CD4-positive, alpha-beta T cell treated with Interleukin-6 at 100 ng/mL for 8 hours (primary cell): ENCODE results near the gene ARHGAP10.
"Not testable (repeated sequence)": the region's sequence is repeated elsewhere in the genome, so short reads cannot be mapped to it uniquely, and the experiment has no call there.

Experiments
- DNase-seq: peaks from one replicate; pipeline ENCODE4 v3.0.0-alpha.2; 2020; ENCODE audit warnings: mixed read lengths, low spot score

ARHGAP10 gene

DNA sequence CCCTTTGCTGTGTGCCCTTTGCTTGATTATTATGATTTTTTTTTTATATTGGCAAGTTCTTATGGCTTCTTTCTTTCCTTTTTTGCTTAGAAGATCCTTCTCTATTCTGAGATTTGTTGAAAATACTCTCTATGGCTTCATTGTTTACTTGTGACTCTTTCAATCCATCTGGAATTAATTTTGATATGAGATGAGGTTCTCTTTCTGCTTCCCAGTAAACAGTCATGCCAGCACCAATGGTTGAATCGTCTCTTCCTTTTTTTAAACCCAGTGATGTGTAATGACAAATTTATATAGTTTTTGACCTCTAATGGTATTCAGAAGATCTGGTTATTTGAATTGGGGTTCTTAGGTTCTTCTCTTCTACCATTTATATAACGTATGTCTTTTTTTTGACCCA, 121.8 kb downstream of the ARHGAP10 start:
- DNase-seq: no peak

DNA sequence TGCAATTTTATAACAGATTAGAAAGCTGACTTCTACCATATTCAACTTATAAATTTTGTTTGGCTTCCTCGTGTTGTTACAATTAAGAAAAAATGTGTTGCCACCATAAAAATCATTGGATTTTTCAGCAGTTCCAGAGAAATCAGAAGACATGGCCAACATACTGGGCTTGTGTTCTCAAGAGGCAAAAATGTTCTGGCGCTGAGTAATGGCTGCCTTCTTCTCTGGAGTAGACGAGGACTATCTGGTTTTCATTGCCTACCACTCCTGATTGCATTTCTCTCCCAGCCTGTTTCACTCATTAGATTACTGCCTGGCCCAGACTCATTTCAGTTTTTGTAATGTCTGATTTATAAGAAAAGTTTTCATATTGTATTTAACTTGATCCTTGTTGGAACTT, 122.3 kb downstream of the ARHGAP10 start:
- no peak for DNase-seq

DNA sequence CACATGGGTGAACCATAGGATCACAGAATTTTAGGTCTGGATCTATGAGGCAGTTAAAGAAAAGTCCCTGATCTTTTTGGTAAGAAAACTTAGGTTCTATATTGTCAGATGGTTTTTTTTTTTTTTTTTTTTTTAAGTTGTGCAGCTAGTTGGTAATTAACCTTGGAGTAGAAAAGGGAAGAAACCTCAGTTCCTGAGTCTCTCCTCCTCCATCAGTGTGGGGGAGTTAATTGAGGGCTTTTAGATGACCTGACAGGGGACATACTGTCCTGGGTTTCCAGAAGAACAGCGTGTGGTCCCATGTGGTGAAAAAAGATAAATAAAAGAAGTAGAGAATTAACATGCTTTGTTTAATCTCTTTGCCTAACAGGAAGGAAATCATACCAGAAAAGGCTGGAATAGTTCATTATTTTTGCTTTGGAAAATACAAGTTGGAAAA, 123.7 kb downstream of the ARHGAP10 start:
- no peak for DNase-seq

DNA sequence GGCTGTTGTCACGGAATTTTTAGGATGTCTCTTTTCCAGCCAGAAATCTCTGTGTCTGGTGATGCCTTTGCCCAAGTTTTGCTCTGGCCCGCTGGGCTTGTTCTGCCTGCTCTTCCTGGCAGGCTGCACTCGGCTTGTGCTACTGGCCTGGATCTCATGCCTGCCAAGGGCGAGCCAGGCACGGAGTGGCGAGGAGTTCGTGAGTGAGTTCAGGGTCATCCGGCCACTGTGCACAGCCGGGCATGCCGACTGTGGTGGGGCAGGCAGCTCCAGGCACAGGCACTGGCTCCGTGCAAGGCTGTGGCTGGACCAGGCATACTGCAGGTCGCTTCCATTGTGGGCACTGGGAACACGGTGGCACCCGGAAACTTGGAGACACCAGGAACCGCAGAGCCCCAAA, 129.1 kb downstream of the ARHGAP10 start:
- no peak for DNase-seq

DNA sequence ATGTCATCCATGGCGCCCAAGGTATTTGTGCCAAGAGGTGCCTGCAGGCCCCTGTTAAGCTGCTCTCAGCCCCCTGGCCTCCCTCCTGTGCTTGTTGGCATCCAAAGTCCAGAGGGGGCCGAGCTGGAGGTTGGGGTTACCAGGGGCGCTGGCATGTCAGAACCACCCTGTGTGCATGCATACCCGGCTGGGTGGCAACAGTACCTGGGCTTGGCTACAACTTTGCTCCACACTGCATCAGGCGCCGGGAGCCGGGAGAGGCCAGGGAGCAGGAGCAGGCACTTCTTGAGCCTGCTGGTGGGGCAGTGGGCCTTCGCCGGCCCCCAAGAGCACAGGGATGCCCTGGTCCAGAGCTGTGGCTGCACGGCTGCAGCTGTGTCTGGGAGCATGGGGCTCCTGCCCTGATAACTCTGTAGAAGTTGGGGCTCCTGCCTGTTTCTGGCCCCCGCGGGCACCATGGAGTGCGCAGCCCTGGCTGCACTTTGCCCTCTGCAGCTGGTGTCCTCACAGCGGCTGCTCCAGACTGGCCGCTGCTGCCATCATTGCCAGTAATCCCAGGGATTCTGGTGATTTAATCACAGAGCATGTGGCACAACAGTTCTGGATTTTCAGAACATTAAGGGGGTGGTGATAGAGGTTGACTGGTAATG, 130.3 kb downstream of the ARHGAP10 start:
- no peak for DNase-seq

DNA sequence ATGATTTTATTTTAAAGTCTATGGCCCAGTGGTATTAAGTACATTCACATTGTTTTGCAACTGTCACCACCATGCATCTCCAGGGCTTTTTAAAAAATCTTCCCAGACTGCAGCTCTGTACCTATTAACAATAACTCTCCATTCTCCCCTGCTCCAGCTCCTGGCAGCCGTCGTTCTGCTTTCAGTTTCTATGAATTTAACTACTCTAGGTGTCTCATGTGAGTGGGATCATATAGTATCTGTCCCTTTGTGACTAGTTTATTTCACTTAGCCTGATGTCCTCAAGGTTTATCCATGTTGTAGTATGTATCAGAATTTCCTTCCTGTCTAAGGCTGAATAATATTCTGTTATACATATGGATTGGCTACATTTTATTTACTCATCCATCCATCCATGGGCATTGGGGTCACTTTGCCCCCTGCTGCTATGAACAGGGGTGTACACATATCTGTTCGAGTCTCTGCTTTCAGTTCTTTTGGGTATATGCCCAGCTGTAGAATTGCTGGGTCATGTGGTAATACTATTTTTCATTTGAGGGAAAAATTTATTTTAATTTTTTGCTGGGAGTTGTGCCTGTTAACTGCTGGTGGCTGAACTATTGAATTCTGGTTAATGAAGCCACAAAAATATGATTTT, 131.3 kb downstream of the ARHGAP10 start:
- DNase-seq: no peak

DNA sequence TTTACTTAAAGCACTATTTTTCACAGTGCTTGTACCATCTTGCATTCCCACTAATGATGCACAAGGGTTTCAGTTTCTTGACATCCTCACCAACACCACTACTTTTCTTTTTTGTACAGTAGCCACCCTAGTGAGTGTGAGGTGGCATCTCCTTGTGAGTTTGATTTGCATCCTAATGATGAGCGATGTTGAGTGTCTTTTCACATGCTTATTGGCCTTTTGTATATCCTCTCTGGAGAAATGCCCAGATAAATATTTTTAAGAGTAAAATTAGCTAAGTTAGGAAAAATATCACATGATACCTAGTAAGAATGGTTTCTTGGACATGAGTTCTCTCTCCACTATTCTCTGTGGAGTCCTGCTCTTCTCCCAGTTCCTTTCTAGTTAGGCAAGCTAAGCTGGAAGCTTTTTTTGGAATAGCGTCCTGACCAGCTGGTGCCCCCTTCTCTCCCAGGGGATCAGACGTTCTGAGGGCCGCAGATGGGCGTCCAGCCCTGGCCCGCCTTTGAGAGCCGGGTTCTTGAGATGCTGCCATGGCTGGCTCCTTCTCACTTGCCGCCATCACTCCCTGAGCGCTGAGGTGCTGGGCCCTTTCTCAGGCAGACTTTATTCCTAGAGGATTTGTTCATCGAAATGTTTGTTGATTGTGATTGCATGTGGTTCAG, 132.1 kb downstream of the ARHGAP10 start:
- DNase-seq: no peak

DNA sequence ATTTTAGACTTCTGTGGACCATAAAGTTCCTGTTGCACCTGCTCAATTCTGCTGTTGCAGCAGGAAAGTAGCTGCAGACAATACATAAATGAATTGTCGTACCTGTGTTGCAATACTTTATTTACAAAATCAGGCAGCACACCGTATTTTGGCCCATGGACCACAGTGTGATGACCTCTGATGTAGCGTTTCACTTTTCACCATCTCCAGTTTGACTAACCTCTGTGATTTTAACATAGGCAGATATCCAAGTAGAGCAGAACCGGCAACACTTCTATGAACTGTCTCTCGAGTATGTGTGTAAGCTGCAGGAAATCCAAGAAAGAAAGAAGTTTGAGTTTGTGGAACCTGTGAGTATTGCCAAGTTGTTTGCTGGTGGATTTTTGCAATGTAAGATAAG, 132.7 kb downstream of the ARHGAP10 start:
- no peak for DNase-seq

DNA sequence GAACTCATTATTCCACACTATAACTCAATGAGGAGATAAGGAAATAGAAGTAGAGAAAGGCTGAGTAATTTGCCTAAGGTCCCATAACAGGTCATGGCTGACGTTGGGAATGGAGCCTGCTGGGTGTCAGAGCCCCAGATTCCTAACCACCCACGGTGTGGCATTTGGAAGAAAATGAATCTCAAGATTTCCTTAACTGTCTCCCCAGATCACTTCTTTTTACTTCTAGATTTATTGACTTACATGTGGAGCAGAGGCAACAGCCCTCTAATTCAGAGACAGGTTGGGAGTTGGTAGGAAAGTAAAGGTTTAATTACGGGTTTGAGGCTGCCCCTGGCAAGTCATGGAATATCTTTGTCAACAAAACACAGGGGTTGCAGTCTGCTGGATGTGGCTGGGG, 134.0 kb downstream of the ARHGAP10 start:
- DNase-seq: no peak

DNA sequence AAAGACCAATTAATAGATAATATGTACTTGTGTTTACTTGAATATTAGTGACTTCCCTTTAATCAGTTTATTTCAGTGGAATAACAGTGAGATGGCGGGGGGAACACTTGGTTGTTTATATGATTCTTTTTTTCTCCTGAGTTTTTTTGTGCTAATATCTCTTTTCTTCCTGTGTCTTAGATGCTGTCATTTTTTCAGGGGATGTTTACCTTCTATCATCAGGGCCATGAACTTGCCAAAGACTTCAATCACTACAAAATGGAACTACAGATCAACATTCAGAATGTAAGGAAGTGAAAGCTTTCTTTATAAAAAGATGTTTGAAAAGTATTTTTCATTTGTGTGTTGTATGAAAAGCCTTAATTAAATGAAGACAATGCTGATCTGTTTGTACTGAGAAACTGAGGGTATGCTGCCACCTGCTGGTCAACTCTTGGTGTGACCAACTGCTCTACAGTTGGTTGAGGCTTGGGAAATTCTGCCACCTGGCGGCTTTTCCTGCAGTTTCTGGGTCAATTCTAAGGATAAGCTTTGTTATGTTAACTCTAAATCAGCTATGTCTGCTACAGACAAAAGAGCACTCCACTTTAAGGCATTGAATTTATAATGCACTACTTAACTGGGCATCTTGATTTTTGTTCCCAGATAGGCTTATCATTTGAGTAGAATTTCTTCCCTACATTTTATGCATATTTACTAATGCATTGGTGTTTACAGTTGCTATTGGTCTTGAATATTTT, 134.8 kb downstream of the ARHGAP10 start:
- DNase-seq: peak; percentile 89

DNA sequence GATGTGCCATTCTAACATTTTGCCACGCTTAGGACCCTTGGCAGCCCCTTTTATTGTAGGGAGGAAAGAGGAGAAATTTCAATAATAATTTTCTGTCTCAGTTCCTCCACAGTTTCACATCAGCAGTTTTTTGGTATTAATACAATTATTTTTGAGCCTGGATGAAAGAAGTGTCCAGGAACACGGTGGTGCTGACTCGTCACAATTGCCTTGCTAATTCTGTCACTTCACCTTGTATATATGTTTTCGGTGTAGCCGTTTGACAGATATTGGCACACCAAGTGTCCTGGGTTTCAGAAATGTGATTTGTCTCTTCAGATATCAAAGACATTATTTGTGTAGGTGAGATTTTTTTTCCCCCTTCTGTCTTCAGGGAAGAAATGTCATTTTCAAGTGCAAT, 142.2 kb downstream of the ARHGAP10 start:
- DNase-seq: no peak

DNA sequence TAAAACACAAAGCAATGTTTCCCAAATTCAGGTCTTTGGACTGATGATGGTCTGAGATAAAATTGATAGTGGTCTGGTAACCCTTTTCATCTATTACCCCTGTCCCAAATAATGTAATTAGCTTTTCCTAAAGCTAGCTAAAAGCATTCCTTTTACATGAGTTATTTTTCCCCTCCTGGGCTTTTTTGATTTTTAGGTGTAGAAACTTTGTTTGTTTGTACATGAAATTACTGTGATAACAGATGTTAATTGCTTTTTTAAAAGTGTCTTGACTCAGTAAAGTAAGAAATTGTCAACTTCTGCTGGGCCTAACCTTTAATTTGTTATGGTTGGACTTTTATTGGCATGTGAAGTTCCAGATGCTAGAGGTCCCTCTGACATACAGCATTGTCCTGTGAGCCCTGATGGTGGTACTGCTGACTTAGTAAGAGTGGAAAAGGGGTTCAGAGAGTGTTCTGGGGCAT, 145.5 kb downstream of the ARHGAP10 start:
- no peak for DNase-seq

DNA sequence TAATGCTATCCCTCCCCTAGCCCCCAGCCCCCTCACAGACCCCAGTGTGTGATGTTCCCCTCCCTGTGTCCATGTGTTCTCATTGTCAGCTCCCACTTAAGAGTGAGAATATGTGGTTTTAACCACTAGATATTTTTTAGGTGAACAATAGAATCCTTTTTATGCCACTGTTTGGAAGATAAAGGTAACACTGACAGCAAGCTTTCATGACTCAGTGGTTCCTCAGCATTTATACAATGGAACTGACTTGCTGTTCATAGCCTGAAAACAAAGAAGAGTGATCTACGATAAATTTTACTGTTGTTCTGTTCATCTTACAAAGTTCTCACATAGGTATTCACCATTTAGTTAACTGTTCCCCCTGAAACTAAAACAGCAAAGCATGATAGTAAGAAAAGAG, 147.8 kb downstream of the ARHGAP10 start:
- no peak for DNase-seq

DNA sequence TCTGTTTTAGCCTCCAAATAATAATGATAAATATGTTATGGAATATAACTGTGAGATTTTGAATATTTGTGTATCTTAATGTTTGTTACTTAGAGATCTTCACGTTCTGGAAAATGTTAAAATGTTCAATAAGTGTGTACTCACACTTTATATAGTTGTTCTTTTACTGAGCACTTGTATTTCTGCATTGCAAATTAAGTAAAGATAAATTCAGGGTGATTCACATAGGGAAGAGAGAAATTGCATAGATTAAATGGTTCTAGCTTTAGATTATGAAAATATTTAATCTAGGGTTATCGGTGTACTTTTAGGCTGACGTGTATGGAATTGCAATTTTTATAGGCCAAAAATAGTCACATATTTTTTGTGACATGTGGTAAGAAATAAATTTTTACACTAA, 148.6 kb downstream of the ARHGAP10 start:
- no peak for DNase-seq

DNA sequence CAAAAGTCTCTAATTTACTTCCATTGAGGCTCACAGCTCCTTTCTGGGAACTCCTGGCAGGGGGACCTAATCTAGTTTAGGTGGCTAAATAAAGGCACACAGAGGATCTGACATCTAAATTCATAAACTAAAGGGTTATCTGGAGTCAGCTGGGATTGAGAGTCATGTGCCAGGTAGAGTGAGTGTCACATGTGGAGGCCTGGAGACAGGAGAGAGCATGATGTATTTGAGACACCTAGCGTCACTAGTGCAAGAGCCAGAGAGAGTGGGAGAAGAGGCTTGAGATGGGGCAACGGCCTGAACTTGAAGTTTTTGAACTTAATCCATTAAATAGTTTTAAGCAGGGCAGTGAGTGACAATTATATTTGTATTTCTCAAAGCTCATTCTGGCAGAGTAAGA, 152.6 kb downstream of the ARHGAP10 start:
- DNase-seq: no peak

DNA sequence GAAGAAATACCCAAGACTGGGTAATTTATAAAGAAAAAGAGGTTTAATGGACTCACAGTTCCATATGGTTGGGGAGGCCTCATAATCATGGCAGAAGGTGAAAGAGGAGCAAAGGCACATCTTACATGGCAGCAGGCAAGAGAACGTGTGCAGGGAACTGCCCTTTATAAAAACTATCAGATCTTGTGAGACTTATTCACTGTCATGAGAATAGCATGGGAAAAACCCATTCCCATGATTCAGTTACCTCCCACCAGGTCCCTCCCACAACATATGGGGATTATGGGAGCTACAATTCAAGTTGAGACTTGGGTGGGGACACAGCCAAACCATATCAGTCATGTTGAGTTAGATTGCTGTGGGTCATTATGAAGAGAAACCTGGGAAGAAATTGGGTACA, 153.3 kb downstream of the ARHGAP10 start:
- not testable (repeated sequence) for DNase-seq

DNA sequence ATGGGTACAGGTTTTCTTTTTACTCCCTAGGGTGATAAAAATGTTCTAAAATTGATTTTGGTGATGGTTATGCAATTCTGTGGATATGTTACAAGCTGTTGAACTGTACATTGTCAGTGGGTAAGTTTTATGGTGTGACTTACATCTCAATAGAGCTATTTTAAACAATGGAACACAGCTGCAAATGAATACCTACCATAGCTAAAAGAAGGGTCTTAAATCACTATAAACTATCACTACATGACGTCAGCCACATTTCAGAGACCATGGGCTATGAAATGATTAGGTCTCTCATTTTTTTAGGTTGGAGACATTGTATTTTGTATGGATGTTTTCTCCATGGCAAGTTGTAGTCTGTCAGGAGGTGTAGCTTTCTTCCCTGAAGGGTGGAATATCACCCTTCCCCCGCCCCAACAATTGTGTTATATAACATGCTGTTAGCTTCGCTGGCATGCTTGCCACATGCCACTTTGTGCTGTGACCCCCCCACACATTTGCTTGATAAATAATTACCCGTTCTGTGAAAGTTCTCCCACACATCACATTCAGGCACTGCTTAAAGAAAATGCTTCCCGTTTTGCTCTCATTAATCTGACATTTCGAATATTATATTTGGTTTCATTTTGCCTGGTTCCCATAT, 159.7 kb downstream of the ARHGAP10 start:
- DNase-seq: no peak

DNA sequence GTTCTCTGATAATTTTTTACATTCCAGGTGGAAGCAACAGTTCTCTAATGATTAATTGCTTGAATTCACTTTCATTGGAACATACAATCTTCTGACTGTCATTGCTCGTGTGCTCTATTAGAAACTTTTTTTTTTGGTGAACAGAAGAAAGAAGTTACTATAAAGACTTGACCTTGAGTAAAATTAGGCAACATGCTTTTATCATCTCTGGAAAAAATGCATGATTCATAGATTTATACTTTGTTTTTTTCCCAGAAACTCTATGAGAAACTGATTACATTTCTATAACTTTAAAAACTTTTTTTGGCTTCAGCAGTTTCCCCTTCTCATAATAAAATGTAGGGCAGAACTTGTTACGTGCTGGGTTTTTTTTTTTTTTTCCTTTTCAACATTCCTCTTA, 167.6 kb downstream of the ARHGAP10 start:
- no peak for DNase-seq

DNA sequence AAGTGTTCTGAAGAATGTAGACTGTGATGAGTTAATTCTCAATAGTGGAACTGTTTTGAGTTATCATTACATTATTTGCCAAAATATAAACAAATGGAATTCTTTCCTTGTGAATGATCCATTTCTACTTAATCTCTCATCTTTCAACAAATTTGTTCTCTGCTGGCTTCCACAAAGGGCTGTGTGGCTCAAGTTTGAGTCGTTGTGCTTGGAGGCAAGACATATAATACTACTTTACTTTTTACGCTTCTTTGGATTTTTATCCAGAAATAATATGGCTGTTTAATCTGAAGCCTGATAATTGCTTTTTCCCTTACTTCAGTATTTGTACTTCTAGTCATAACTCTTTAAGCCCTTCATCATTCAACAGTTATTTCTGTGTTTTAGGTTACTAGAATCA, 169.5 kb downstream of the ARHGAP10 start:
- DNase-seq: no peak

DNA sequence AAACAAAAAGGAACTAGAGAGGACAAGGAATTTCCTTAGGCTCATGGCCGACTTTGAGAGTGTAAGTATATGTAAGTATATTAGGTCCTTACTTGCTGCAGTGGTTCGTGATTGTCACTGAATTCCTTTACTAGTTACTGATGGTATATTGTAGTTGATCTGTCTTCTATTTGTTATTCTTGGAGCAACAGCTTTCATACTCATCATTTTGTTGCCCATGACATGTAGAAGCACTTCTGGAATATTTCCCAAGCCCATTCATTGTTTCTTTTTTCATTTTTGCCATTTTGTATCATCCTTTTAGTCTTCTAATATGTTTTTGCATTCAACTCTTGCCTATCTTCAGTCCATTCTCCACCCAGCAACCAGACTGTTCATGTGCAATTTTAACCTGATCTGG, 170.0 kb downstream of the ARHGAP10 start:
- DNase-seq: no peak

DNA sequence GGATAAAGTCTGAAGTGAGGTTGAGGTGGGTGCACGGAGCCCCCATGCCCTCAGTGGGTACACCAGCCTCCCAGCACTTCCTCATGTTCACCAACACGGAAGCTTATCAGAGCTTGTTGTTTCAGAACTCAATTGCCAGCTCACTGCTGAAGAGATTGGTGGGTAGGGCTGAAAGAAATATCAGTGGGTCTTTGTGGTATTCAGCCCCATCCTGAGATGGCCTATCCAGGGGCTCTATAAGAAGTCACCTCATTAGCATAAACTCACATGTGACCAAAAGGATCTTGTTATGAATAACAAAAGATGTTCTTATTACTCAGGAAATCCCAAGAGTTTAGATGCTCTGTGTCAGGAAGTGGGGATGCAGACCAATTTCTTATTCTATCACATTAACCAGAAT, 177.3 kb downstream of the ARHGAP10 start:
- no peak for DNase-seq

DNA sequence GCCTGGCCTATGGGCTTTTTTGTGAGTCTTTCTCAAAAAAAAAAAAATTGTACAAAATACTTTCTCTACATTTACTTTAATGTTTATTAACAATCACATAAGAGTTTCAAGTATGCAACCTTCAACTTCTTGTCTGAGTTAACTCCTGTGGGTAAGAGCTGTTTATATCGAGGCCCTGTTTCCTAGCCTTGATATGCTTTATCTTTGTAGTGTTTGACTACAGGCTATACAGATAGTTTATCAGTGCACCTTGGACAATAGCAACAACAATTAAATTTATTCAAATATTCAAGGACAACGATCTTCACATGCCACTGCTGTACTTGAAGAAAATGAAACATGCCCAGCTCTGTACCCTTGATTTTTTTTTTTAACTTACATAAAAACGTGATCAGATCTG, 178.4 kb downstream of the ARHGAP10 start:
- no peak for DNase-seq
